ENCODE results near the gene ATP2C2. TPM values are rescaled to one million over a fixed set of nuclear protein-coding genes. Genes with fewer than 3 reads are reported as not detected.
"Not testable (repeated sequence)": the region's sequence is repeated elsewhere in the genome, so short reads cannot be mapped to it uniquely, and the experiment has no call there.

ATP2C2 gene
- total RNA-seq, 1 experiment from 2014 or later = 4.3 TPM

GRCh38 chr16:84391151-84392030, 23.1 kb downstream of the ATP2C2 start:
- DNase-seq (ENCODE audit: low spot score) = no peak
- Mint-ChIP-seq H3K27ac (no peak overlapping the region), H3K4me3 (no peak overlapping the region), H3K27me3 (ENCODE audit: low read depth) (no peaks in the 10 kb centered on the region; the same call in 1 of the 2 replicates), H3K4me1 (peaks cover 12% of the 10 kb centered on the region), H3K9me3 (peaks cover 2% of the 10 kb centered on the region), H3K36me3 (no peaks in the 10 kb centered on the region)
- ChIA-PET POLR2A (no interaction called here), CTCF (interaction anchor here (0.7 to 1.4 kb wide), 3 partner anchors 8 to 83 kb away, joined by 3 to 5 read pairs (median 4); no protein-coding TSS in a partner anchor)
- TF ChIP-seq MYBL2 (CRISPR knock-in tag; IDR thresholded peaks at IDR 0.05) (no peak), SMAD3 (CRISPR knock-in tag; IDR thresholded peaks at IDR 0.05; ENCODE audit: borderline replicate concordance) (no peak), GTF2I (CRISPR knock-in tag; conservative IDR thresholded peaks at IDR 0.05) (no peak), RELA (CRISPR knock-in tag; IDR thresholded peaks at IDR 0.05; ENCODE audit: borderline replicate concordance) (no peak), EMX1 (CRISPR knock-in tag; IDR thresholded peaks at IDR 0.05) (no peak), TP53 (CRISPR knock-in tag; IDR thresholded peaks at IDR 0.05) (no peak), ZBTB21 (CRISPR knock-in tag; IDR thresholded peaks at IDR 0.05; ENCODE audit: borderline replicate concordance) (no peak), HMGXB4 (CRISPR knock-in tag; IDR thresholded peaks at IDR 0.05) (no peak), KAT7 (CRISPR knock-in tag; IDR thresholded peaks at IDR 0.05; ENCODE audit: borderline replicate concordance) (no peak), ZSCAN18 (CRISPR knock-in tag; IDR thresholded peaks at IDR 0.05) (no peak), ZNF396 (CRISPR knock-in tag; IDR thresholded peaks at IDR 0.05; ENCODE audit: borderline replicate concordance) (no peak), NR2C2 (CRISPR knock-in tag; IDR thresholded peaks at IDR 0.05) (no peak), ATF1 (CRISPR knock-in tag; IDR thresholded peaks at IDR 0.05) (no peak)
- TF ChIP-seq, protein P1, sequence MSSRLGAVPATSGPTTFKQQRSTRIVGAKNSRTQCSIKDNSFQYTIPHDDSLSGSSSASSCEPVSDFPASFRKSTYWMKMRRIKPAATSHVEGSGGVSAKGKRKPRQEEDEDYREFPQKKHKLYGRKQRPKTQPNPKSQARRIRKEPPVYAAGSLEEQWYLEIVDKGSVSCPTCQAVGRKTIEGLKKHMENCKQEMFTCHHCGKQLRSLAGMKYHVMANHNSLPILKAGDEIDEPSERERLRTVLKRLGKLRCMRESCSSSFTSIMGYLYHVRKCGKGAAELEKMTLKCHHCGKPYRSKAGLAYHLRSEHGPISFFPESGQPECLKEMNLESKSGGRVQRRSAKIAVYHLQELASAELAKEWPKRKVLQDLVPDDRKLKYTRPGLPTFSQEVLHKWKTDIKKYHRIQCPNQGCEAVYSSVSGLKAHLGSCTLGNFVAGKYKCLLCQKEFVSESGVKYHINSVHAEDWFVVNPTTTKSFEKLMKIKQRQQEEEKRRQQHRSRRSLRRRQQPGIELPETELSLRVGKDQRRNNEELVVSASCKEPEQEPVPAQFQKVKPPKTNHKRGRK (CRISPR knock-in tag; IDR thresholded peaks at IDR 0.05; ENCODE audit: borderline replicate concordance) = no peak
- TF ChIP-seq, protein P2, sequence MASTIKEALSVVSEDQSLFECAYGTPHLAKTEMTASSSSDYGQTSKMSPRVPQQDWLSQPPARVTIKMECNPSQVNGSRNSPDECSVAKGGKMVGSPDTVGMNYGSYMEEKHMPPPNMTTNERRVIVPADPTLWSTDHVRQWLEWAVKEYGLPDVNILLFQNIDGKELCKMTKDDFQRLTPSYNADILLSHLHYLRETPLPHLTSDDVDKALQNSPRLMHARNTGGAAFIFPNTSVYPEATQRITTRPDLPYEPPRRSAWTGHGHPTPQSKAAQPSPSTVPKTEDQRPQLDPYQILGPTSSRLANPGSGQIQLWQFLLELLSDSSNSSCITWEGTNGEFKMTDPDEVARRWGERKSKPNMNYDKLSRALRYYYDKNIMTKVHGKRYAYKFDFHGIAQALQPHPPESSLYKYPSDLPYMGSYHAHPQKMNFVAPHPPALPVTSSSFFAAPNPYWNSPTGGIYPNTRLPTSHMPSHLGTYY (CRISPR knock-in tag; IDR thresholded peaks at IDR 0.05) = no peak
- ATAC-seq = no peak

GRCh38 chr16:84392031-84392360, 23.7 kb downstream of the ATP2C2 start:
- POLR2A ChIA-PET = no interaction called here
- H3K9me3 Mint-ChIP-seq = no peaks in the 10 kb centered on the region
- peaks cover 17% of the 10 kb centered on the region for H3K4me1 Mint-ChIP-seq
- H3K36me3 Mint-ChIP-seq = no peaks in the 10 kb centered on the region
- ATAC-seq (no peak), DNase-seq (ENCODE audit: low spot score) (no peak)
- no peaks in the 10 kb centered on the region; the same call in 1 of the 2 replicates for H3K27me3 Mint-ChIP-seq (ENCODE audit: low read depth)
- no peak overlapping the region for H3K4me3 Mint-ChIP-seq
- CTCF ChIA-PET = no interaction called here
- H3K27ac Mint-ChIP-seq = no peak overlapping the region
- TF ChIP-seq, protein P3, sequence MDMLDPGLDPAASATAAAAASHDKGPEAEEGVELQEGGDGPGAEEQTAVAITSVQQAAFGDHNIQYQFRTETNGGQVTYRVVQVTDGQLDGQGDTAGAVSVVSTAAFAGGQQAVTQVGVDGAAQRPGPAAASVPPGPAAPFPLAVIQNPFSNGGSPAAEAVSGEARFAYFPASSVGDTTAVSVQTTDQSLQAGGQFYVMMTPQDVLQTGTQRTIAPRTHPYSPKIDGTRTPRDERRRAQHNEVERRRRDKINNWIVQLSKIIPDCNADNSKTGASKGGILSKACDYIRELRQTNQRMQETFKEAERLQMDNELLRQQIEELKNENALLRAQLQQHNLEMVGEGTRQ (CRISPR knock-in tag; IDR thresholded peaks at IDR 0.05) = no peak
- TF ChIP-seq TEAD4 (CRISPR knock-in tag; IDR thresholded peaks at IDR 0.05) (no peak), ZNF121 (CRISPR knock-in tag; IDR thresholded peaks at IDR 0.05) (no peak)
- TF ChIP-seq, protein P4, sequence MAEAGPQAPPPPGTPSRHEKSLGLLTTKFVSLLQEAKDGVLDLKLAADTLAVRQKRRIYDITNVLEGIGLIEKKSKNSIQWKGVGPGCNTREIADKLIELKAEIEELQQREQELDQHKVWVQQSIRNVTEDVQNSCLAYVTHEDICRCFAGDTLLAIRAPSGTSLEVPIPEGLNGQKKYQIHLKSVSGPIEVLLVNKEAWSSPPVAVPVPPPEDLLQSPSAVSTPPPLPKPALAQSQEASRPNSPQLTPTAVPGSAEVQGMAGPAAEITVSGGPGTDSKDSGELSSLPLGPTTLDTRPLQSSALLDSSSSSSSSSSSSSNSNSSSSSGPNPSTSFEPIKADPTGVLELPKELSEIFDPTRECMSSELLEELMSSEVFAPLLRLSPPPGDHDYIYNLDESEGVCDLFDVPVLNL (CRISPR knock-in tag; IDR thresholded peaks at IDR 0.05; ENCODE audit: borderline replicate concordance, low read depth) = no peak
- TF ChIP-seq, protein P5, sequence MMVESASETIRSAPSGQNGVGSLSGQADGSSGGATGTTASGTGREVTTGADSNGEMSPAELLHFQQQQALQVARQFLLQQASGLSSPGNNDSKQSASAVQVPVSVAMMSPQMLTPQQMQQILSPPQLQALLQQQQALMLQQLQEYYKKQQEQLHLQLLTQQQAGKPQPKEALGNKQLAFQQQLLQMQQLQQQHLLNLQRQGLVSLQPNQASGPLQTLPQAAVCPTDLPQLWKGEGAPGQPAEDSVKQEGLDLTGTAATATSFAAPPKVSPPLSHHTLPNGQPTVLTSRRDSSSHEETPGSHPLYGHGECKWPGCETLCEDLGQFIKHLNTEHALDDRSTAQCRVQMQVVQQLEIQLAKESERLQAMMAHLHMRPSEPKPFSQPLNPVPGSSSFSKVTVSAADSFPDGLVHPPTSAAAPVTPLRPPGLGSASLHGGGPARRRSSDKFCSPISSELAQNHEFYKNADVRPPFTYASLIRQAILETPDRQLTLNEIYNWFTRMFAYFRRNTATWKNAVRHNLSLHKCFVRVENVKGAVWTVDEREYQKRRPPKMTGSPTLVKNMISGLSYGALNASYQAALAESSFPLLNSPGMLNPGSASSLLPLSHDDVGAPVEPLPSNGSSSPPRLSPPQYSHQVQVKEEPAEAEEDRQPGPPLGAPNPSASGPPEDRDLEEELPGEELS (CRISPR knock-in tag; IDR thresholded peaks at IDR 0.05) = no peak

- POLR2A ChIA-PET; H3K9me3 Mint-ChIP-seq; DNase-seq (ENCODE audit: low spot score); H3K36me3 Mint-ChIP-seq; H3K27ac Mint-ChIP-seq; ATAC-seq; H3K27me3 Mint-ChIP-seq (ENCODE audit: low read depth); H3K4me3 Mint-ChIP-seq: not testable (repeated sequence)
- peaks cover 20% of the 10 kb centered on the region for H3K4me1 Mint-ChIP-seq
- CTCF ChIA-PET = interaction anchor here (0.7 kb wide), 1 partner anchor 42 kb away, joined by 3 read pairs; no protein-coding TSS in a partner anchor
These were observed 27.7 kb downstream of the ATP2C2 start for GRCh38 chr16:84396082-84396481.

Data from WTC11 (cell line).